CD4-positive, alpha-beta T cell treated with Interleukin-1 beta for 1 hour (primary cell): Measurements from ENCODE around the gene KIF26A.
"Not testable (repeated sequence)": the region's sequence is repeated elsewhere in the genome, so short reads cannot be mapped to it uniquely, and the experiment has no call there.

ENCODE experiments used
- DNase-seq, 2 donors: peaks; one replicate each; pipeline ENCODE4 v3.0.0-alpha.2; 2020 to 2022

Gene KIF26A

GRCh38 chr14:104195361-104195760 lies 57.0 kb downstream of the KIF26A start:
- no peak for DNase-seq

- DNase-seq = no peak
Observed at GRCh38 chr14:104195878-104196277, 57.5 kb downstream of the KIF26A start.

DNA sequence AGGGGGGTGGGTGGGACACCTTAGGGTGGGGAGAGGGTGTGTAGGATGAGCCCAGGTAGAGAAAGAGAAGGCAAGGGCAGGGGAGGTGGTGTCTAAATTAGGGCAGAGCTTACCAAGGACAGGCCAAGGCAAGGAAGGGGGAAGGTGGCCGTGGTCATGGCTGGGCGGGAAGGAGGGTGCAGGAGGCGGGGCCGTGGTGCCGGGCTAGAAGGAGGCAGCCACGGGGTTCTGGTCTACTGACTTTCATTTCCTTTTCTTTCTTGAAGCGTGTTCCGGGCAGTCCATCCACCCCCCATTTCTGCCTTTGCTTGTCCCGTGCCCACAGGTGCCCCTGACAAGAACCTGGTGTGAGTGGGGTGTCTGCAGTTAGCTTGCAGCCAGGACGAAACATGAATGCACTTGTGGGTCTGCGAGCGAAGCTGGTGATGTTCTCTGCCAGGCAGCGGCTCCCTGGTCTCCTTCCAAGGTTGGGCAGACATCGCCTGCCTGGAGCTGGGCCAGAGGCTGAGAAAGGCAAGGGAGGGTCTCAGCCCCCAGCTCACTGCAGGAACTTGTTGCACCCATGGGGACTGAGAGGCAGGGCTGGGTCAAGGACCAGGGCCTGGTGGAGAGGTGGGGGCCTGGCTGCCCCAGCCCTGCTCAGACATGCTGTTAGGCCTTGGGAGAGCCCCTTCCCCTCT lies 58.2 kb downstream of the KIF26A start:
- DNase-seq = no peak

DNA sequence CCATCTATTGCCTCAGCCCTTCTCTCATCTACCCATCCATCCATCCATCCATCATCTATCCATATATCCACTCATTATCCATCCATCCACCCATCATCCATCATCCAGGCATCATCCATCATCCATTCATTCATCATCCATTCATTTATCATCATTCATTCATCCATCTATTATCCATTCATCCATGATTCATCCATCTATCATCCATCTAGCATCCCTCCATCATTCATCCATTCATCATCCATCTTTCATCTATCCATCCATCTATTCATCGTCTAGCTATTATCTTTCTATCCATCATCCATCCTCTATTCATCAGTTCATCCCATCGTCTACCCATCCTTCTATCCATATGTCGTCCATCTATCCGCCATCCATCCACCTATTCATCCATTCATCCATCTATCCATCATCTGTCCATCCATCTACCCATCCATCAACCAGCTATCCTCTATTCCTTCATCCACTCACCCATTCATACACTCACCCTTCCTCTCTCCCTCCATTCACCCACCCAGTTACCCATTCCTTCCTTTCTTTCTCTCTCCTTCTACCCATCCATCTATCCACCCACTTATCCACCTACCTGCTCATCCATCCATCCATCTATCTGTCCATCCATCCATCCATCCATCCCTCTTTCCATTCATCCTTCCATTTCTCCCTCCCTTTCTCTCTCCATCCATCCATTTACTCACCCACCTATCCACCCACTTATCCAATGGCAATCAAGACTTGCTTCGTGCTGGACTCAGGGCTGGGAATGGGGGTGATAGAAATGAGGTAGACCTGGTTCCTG lies 59.3 kb downstream of the KIF26A start:
- DNase-seq = no peak

DNA sequence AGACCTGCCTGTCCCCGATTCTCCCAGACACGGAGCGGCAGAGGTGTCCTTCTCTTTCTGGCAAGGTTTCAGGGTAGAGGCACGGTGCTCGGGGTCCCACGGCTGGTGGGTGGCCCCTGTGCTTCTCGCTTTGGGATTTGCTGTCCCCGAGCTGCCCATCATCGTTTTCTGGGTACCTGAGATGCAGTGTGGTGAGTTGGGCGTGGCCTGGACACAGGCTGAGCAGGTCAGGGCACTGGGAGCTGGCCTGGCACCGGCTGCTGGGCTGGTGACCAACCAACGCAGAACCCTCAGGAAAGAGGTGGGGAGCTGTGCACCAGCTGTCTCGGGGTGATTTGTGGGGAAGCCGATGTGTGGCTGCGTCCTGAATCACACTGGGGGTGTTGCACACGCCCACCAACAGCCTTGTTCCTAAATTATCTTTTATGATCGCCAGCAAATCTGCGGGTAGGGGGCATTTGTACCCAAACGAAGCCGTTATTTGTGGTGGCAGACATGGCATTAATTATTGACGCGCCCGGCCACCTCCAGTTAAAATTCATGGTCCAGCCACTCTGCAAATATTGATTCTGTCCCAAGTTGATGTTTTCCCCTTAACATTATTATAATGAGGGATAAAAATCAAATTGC lies 61.0 kb downstream of the KIF26A start:
- no peak for DNase-seq

DNA sequence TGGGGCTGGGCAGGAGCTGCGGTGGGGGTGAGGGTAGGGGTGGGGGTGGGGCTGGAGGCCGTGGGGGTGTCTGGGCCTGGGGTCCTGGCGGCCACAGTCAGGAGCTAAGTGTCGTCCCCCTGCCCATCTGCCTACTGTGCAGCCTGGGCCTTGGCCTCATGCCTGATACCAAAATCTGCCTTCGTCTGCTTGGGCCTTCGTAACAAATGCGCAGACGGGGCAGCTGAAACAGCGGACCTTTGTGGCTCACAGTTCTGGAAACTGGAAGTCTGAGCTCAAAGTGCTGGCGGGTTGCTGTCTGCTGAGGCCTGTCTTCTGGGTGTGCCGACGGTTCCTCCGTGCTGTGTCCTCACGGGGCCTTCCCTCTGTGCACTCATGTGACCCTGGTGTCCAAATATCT lies 61.7 kb downstream of the KIF26A start:
- no peak for DNase-seq

DNA sequence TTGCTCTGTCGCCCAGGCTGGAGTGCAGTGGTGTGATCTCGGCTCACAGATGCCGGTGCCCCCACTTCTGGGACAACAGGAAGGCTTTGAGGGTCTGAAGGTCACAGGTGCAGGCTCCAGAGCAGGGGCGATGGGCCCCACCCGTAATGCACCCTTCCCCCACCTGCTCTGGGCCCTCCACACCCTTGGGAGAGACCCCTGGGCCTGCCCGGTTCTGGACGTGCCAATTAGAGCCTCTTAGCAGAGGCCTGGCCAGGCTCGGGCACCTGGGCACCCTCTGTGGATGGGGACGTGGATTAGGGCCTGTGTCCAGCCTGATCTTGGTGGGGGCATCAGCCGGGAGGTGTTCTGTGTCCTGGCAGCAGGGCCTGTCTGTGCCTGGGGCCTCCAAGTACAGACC lies 62.2 kb downstream of the KIF26A start:
- DNase-seq = no peak

DNA sequence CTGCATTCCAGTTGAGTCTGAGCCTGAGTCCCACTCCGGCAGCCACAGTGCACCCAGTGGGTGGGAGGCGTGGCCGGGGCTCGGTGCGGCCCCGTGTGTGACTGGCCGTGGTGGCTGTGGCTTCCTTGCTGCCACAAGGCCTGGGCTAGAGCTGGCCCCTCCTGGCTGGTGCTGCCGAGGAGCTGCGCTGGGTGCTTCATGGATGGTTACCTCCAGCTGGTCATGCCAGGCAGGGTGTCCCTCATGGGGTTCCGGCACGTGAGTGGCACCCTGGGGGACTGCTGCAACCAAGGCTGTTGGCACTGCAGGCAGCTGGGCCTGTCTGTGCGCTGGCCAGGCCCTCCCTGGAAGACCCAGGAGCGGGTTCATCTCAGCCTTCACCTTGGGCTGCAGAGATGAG lies 62.7 kb downstream of the KIF26A start:
- DNase-seq = no peak

GRCh38 chr14:104201496-104201895 lies 63.1 kb downstream of the KIF26A start:
- DNase-seq = no peak

- DNase-seq = no peak
Observed at GRCh38 chr14:104202259-104203070, 64.1 kb downstream of the KIF26A start.

DNA sequence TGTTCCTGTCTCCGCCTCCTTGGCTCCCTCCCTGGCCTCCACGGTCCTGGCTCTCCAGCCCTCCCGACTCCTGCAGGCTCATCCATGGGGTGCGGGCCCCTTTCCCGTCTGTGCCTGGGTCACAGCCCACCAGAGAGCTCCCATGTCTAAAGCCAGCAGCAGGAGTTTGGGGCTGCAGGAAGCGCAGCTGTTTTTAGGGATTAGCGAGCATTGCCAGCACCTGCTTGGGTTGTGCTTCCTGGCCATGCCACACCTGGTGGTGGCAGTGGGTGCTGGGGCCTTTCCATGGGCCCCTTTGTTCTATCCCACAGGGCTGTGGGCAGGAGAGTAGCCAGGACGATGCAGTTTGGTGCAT lies 64.7 kb downstream of the KIF26A start:
- DNase-seq = no peak

- no peak for DNase-seq
Observed at GRCh38 chr14:104204660-104205149, 66.3 kb downstream of the KIF26A start.

GRCh38 chr14:104205781-104206180 lies 67.4 kb downstream of the KIF26A start:
- DNase-seq = no peak

DNA sequence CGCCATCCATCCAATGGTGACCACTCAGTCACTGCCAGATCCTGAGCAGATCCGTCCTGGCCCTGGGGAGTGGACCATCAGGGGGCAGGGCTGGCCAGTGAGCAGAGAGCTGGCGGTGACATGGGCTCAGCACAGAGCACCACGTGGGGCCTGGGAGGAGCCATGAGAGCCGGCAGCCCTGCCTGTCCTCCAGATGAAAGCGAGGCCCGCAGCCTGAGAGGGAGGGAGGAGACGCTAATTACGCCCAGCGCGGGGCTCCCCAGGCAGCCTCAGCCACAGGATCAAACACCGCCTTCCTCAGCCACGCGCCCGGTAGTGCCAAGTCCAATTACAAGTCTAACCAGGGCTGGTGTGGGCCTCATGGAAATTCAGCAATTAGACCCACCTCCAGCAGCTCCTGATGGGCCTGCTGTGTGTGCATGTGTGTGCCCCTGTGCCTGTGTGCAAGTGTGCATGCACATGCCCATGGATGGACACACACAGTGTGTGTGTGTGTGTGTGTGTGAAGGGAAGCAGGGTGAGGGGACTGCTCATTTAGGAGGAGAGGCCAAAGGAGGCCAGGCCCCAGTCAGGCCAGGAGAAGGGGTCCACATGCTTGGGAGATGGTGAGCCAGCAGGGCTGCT lies 68.0 kb downstream of the KIF26A start:
- no peak for DNase-seq

GRCh38 chr14:104207142-104208014 lies 69.0 kb downstream of the KIF26A start:
- no peak for DNase-seq

GRCh38 chr14:104208015-104208295 lies 69.6 kb downstream of the KIF26A start:
- DNase-seq = not testable (repeated sequence)

GRCh38 chr14:104208331-104208730 lies 69.9 kb downstream of the KIF26A start:
- DNase-seq = not testable (repeated sequence)

DNA sequence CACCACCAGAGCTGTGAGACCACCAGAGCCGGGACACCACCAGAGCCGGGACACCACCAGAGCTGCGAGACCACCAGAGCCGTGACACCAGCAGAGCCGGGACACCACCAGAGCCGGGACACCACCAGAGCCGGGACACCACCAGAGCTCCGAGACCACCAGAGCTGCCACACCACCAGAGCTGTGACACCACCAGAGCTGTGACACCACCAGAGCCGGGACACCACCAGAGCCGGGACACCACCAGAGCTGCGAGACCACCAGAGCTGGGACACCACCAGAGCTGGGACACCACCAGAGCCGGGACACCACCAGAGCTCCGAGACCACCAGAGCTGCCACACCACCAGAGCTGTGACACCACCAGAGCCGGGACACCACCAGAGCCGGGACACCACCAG lies 70.7 kb downstream of the KIF26A start:
- DNase-seq = not testable (repeated sequence)

GRCh38 chr14:104209985-104210816 lies 71.8 kb downstream of the KIF26A start:
- no peak for DNase-seq

- no peak for DNase-seq
Observed at GRCh38 chr14:104210817-104211195, 72.4 kb downstream of the KIF26A start.

DNA sequence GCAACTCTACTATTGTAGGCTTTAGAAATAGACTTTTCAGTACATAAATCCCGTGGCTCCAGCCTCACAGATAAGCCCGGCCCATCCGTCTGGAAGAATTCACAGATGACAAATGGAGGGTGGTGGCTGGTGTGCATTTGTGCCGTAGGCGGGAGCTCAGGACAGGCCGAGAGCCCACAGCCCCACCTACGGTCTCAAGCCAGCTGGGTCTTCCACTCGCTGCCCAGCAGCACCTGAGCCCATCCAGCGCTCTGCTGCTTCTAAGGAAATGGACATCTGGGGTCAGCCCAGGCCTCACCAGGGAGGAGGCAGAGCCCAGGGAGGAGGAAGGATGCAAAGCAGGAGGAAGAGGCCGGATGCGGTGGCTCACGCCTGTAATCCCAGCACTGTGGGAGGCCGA lies 72.8 kb downstream of the KIF26A start:
- no peak for DNase-seq
